22Rv1 (cell line): ENCODE results near the gene LRRN2.

ENCODE experiments used
- ZFX ChIP-seq: fragments of 450-650 bp; IDR thresholded peaks from 2 replicates; pipeline ENCODE4 v1.6.1; 2017; ENCODE audit warnings: antibody characterized with exemption, borderline replicate concordance
- TF ChIP-seq, protein P1 (sequence below): fragments of 450-650 bp; IDR thresholded peaks from 2 replicates; pipeline ENCODE4 v1.5.1; 2017; ENCODE audit warnings: mild to moderate bottlenecking

DNA sequence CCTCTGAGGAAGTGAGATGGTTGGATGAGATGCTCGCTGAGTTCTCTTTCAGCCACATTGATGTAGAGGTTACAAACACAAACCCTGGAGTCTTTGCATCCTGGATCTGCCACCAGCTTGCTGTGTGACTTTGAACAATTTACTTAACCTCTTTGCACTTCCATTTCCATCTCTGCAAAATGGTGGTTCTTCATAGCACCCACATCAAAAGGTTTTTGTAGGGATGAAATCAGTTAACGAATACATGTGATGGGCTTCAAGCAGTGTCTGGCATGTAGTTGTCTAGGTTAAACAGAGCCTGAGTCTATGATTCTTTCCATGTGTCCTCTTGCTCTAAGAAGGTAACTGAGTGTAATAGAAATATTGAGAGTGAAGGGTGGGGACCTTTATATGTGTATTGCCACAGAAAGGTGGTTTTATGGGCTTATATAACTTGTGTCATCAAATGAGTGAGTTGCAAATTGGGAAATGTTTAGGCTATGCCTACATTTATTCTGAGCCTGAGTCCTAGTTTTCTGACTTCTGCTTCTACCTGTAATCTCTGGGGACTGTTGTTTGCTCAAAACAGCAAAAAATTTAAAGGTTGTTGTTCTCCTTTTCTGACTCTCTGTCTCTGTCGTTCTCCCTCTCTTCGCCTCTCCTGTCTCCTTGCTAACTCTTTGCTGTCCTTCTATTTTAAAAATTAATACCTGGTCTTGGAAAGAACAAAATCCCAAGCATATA is 27.3 kb upstream of the LRRN2 start:
- TF ChIP-seq, protein P1, sequence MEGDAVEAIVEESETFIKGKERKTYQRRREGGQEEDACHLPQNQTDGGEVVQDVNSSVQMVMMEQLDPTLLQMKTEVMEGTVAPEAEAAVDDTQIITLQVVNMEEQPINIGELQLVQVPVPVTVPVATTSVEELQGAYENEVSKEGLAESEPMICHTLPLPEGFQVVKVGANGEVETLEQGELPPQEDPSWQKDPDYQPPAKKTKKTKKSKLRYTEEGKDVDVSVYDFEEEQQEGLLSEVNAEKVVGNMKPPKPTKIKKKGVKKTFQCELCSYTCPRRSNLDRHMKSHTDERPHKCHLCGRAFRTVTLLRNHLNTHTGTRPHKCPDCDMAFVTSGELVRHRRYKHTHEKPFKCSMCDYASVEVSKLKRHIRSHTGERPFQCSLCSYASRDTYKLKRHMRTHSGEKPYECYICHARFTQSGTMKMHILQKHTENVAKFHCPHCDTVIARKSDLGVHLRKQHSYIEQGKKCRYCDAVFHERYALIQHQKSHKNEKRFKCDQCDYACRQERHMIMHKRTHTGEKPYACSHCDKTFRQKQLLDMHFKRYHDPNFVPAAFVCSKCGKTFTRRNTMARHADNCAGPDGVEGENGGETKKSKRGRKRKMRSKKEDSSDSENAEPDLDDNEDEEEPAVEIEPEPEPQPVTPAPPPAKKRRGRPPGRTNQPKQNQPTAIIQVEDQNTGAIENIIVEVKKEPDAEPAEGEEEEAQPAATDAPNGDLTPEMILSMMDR, result no peak
- TF ChIP-seq ZFX, result no peak
